Left renal cortex interstitium (tissue), 4 donors: ENCODE measurements around the gene KBTBD3. TPM values are rescaled to one million over a fixed set of nuclear protein-coding genes. Genes with fewer than 3 reads are reported as not detected.
"Not testable (repeated sequence)": the region's sequence is repeated elsewhere in the genome, so short reads cannot be mapped to it uniquely, and the experiment has no call there.

ENCODE experiments used
- DNase-seq, 4 donors: peaks; one replicate each; pipeline ENCODE4 v3.0.0-alpha.2; 2013; ENCODE audit warnings: low read depth in 4 of 4, low spot score in 2 of 4, missing footprints in 1 of 4
- polyA plus RNA-seq, 4 donors: library from polyadenylated mRNA; unstranded; fragments of 120-200 nt; gene quantifications; one replicate each; pipeline ENCODE4 v1.2.1, GENCODE V29; 2013; ENCODE audit not compliant: insufficient read length in 4 of 4

KBTBD3 gene
- polyA plus RNA-seq, 4 donors = 8.3 to 15.0 (median 11.6) TPM

GRCh38 chr11:106012744-106013143, 64.4 kb downstream of the KBTBD3 start:
- DNase-seq = no peak

GRCh38 chr11:106011481-106011880, 65.7 kb downstream of the KBTBD3 start:
- DNase-seq = no peak

DNA sequence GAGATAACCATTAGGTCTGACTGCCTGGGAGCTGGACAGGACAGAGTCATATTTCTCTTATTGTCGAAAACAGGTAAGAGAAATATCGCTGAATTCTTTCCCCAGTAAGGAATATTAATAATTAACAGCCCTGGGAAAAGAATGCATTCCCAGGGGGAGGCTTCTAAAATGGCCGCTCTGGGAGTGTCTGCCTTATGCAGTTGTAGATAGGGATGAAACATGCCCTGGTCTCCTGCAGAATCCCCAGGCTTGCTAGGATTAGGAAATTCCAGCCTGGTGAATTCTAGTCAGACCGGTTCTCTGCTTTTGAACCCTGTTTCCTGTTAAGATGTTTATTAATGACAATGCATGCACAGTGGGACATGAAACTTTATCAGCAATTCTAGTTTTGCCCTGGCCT, 74.1 kb downstream of the KBTBD3 start:
- not testable (repeated sequence) for DNase-seq

GRCh38 chr11:106001304-106002012, 75.7 kb downstream of the KBTBD3 start:
- DNase-seq = no peak

Other genes with a start within 250 kb of the KBTBD3 start
- 10 to 100 TPM; 29.3 to 39.5 (median 34.8) TPM for gene MSANTD4, start 55.1 kb downstream of the KBTBD3 start, polyA plus RNA-seq
- gene AASDHPPT, start 315 bp upstream of the KBTBD3 start, polyA plus RNA-seq = 10 to 100 TPM; 66.4 to 86.1 (median 75.8) TPM